Ovary (tissue), 3 donors: Measurements from ENCODE around the gene TRMU.

ENCODE experiments used
- CTCF ChIP-seq, 3 donors: fragments of 450-650 bp in 2 of 3; fragments of 200-600 bp in 1 of 3; IDR thresholded peaks; one replicate each; pipeline versions ENCODE4 v1.5.1 to v1.8.0; 2016 to 2022; ENCODE audit warnings: antibody characterized with exemption in 3 of 3, mild to moderate bottlenecking in 1 of 3
- POLR2A ChIP-seq: fragments of 450-650 bp; IDR thresholded peaks from one replicate; pipeline ENCODE4 v1.6.1; 2017; ENCODE audit warnings: antibody characterized with exemption, mild to moderate bottlenecking, moderate library complexity
- donor health status: DM: no; HTN: no; CAD: no.

DNA sequence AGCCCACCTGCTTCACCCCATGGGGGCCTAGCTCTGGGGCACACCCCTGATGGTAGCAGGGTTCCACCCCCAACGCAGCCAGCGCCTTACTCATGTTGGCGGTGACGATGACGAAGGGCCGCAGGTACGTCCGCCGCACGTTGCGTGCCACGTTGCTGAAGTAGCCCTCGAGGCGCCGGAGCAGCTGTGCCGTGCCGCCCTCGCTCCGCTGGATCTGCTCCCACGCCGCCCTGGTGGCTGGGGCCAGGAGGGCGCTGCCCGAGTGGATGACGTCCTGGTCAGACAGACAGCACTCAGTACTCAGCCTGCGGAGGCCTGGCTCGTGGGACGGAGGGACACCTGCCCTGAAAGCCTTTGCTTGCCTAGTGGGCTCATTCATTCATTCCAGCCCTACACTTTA is 50.8 kb downstream of the TRMU start:
- TF ChIP-seq CTCF (IDR thresholded peaks at IDR 0.05), result no peak
- no peak for TF ChIP-seq POLR2A
